IMR-90 (cell line): Measurements from ENCODE around the gene REV3L. TPM values are rescaled to one million over a fixed set of nuclear protein-coding genes. Genes with fewer than 3 reads are reported as not detected.

Experiments
- ATAC-seq: fragments of 200-7000 bp; cut with Tn5 transposase; 2 replicates; pipeline ENCODE4 v1.9.1; 2020; ENCODE audit warnings: low read depth, mild to moderate bottlenecking, moderate library complexity
- BruUV-seq: library from RNA; stranded (reverse); fragments of 400-500 nt; replicated peaks from 2 replicates; lab custom pipeline; 2021; lab: Mats Ljungman, UMichigan
- CTCF ChIA-PET: fragments of 300-600 bp; formaldehyde crosslinking; extraction: SDS; loops from one replicate; lab custom pipeline; 2021; ENCODE audit warnings: antibody characterized with exemption; lab: Yijun Ruan, JAX
- POLR2A ChIA-PET: fragments of 300-600 bp; sonication (Branson Sonifier 250); formaldehyde crosslinking; loops from one replicate; lab custom pipeline; 2022; ENCODE audit warnings: antibody characterized with exemption; ENCODE audit not compliant: unreplicated experiment; lab: Charles Lee
- DNase-seq: peaks from one replicate; pipeline ENCODE4 v3.0.0; 2013
- H2AFZ ChIP-seq: replicated peaks from 2 replicates; pipeline ENCODE3; 2013; ENCODE audit warnings: low read length, mild to moderate bottlenecking; ENCODE audit not compliant: poor library complexity
- H2AK5ac ChIP-seq: 2 replicates; pipeline ENCODE4 v1.6.1; 2013; ENCODE audit warnings: low read depth, low read length, inconsistent platforms
- H2AK9ac ChIP-seq: replicated peaks from 2 replicates; pipeline ENCODE3; 2013; ENCODE audit warnings: mild to moderate bottlenecking, low read depth, low read length, moderate library complexity; ENCODE audit not compliant: poor library complexity
- H2BK120ac ChIP-seq: 2 replicates; pipeline ENCODE4 v1.6.1; 2013; ENCODE audit warnings: low read depth, low read length, inconsistent platforms
- H2BK15ac ChIP-seq: 3 replicates; pipeline ENCODE4 v1.6.1; 2013; ENCODE audit warnings: low read depth, low read length, inconsistent platforms
- H2BK20ac ChIP-seq: 2 replicates; pipeline ENCODE4 v1.6.1; 2013; ENCODE audit warnings: low read depth, mild to moderate bottlenecking, inconsistent platforms, low read length, moderate library complexity
- H2BK5ac ChIP-seq: 2 replicates; pipeline ENCODE4 v1.6.1; 2013; ENCODE audit warnings: mild to moderate bottlenecking, low read depth, low read length, inconsistent platforms; ENCODE audit not compliant: poor library complexity, severe bottlenecking
- H3K14ac ChIP-seq: replicated peaks from 2 replicates; pipeline ENCODE4 v1.6.1; 2013; ENCODE audit warnings: low read depth, low read length, inconsistent platforms
- H3K18ac ChIP-seq: 2 replicates; pipeline ENCODE4 v1.6.1; 2013; ENCODE audit warnings: low read depth, low read length, control low read depth
- H3K23ac ChIP-seq: 2 replicates; pipeline ENCODE4 v1.6.1; 2013; ENCODE audit warnings: low read depth, low read length, inconsistent platforms
- H3K27ac ChIP-seq: 2 replicates; pipeline ENCODE4 v1.5.1; 2013; ENCODE audit warnings: mild to moderate bottlenecking, control low read depth, low read length; ENCODE audit not compliant: insufficient read depth
- H3K27me3 ChIP-seq: 2 replicates; pipeline ENCODE4 v1.6.1; 2013; ENCODE audit warnings: low read length; ENCODE audit not compliant: control insufficient read depth, insufficient read depth
- H3K36me3 ChIP-seq: 2 replicates; pipeline ENCODE4 v1.6.1; 2013; ENCODE audit warnings: low read length, mixed read lengths; ENCODE audit not compliant: control insufficient read depth, insufficient read depth
- H3K4ac ChIP-seq: 2 replicates; pipeline ENCODE4 v1.6.1; 2013; ENCODE audit warnings: low read depth, low read length, inconsistent platforms
- H3K4me1 ChIP-seq: 2 replicates; pipeline ENCODE4 v1.6.1; 2013; ENCODE audit warnings: low read length, mixed read lengths; ENCODE audit not compliant: control insufficient read depth, insufficient read depth
- H3K4me2 ChIP-seq: 2 replicates; pipeline ENCODE4 v1.6.1; 2013; ENCODE audit warnings: low read depth, mild to moderate bottlenecking, control low read depth, low read length, moderate library complexity
- H3K4me3 ChIP-seq: 2 replicates; pipeline ENCODE4 v1.5.1; 2013; ENCODE audit warnings: low read depth, mild to moderate bottlenecking, control low read depth, low read length, moderate library complexity; ENCODE audit not compliant: insufficient read depth
- H3K56ac ChIP-seq: 2 replicates; pipeline ENCODE4 v1.6.1; 2013; ENCODE audit warnings: low read length, inconsistent platforms; ENCODE audit not compliant: insufficient read depth; ENCODE audit errors: extremely low read depth
- H3K79me1 ChIP-seq, 2 experiments: 2 replicates each; pipeline ENCODE4 v1.6.1; 2013; ENCODE audit warnings: low read length in 2 of 2, inconsistent platforms in 1 of 2, low read depth in 1 of 2
- H3K9ac ChIP-seq: 2 replicates; pipeline ENCODE4 v1.6.1; 2013; ENCODE audit warnings: low read depth, low read length, control low read depth
- H3K9me1 ChIP-seq: 2 replicates; pipeline ENCODE4 v1.6.1; 2013; ENCODE audit warnings: low read length, inconsistent platforms; ENCODE audit not compliant: insufficient read depth
- H3K9me3 ChIP-seq: 2 replicates; pipeline ENCODE4 v1.6.1; 2013; ENCODE audit warnings: low read length; ENCODE audit not compliant: control insufficient read depth, insufficient read depth
- H4K20me1 ChIP-seq: 2 replicates; pipeline ENCODE4 v1.6.1; 2013; ENCODE audit warnings: low read length, inconsistent platforms; ENCODE audit not compliant: insufficient read depth
- H4K5ac ChIP-seq: 2 replicates; pipeline ENCODE4 v1.6.1; 2013; ENCODE audit warnings: mild to moderate bottlenecking, low read depth, low read length, control low read depth
- H4K8ac ChIP-seq, 2 experiments: 2 replicates each; pipeline ENCODE4 v1.6.1; 2013; ENCODE audit warnings: low read depth in 2 of 2, low read length in 2 of 2, control low read depth in 1 of 2, inconsistent platforms in 1 of 2
- H4K91ac ChIP-seq: 2 replicates; pipeline ENCODE4 v1.6.1; 2013; ENCODE audit warnings: low read depth, low read length, inconsistent platforms; ENCODE audit not compliant: insufficient read depth
- BHLHE40 ChIP-seq: fragments of 150-350 bp; IDR thresholded peaks from 2 replicates; pipeline ENCODE4 v1.6.1; 2016; ENCODE audit warnings: mild to moderate bottlenecking, low read depth, low read length
- CEBPB ChIP-seq: IDR thresholded peaks from 2 replicates; pipeline ENCODE4 v1.6.1; 2012; ENCODE audit warnings: low read depth, low read length, improper control_type of control experiment
- CHD1 ChIP-seq: IDR thresholded peaks from 2 replicates; pipeline ENCODE4 v1.6.1; 2012; ENCODE audit warnings: low read depth, low read length, improper control_type of control experiment
- CTCF ChIP-seq: conservative IDR thresholded peaks from 2 replicates; pipeline ENCODE4 v1.5.1; 2012; ENCODE audit warnings: mild to moderate bottlenecking, low read depth, low read length, improper control_type of control experiment
- ELK1 ChIP-seq: fragments of 150-350 bp; IDR thresholded peaks from 2 replicates; pipeline ENCODE4 v1.6.1; 2016; ENCODE audit warnings: low read depth, mild to moderate bottlenecking, low read length, moderate library complexity, borderline replicate concordance
- FOS ChIP-seq: fragments of 150-350 bp; IDR thresholded peaks from 2 replicates; pipeline ENCODE4 v1.6.1; 2016; ENCODE audit warnings: low read depth, low read length
- MAFK ChIP-seq: IDR thresholded peaks from 2 replicates; pipeline ENCODE4 v1.6.1; 2012; ENCODE audit warnings: low read depth, low read length, improper control_type of control experiment
- MAZ ChIP-seq: IDR thresholded peaks from 2 replicates; pipeline ENCODE4 v1.6.1; 2012; ENCODE audit warnings: low read depth, mild to moderate bottlenecking, low read length, improper control_type of control experiment, moderate library complexity, borderline replicate concordance
- MXI1 ChIP-seq: IDR thresholded peaks from 2 replicates; pipeline ENCODE4 v1.6.1; 2012; ENCODE audit warnings: low read depth, mild to moderate bottlenecking, low read length, moderate library complexity, borderline replicate concordance
- NFE2L2 ChIP-seq: fragments of 150-350 bp; IDR thresholded peaks from 2 replicates; pipeline ENCODE4 v1.6.1; 2016; ENCODE audit warnings: low read depth, mild to moderate bottlenecking, low read length
- POLR2A ChIP-seq: IDR thresholded peaks from 2 replicates; pipeline ENCODE4 v1.6.1; 2012; ENCODE audit warnings: mild to moderate bottlenecking, low read depth, low read length
- RAD21 ChIP-seq: IDR thresholded peaks from 2 replicates; pipeline ENCODE4 v1.6.1; 2012; ENCODE audit warnings: low read length, improper control_type of control experiment
- RCOR1 ChIP-seq: IDR thresholded peaks from 2 replicates; pipeline ENCODE4 v1.6.1; 2012; ENCODE audit warnings: mild to moderate bottlenecking, low read length, improper control_type of control experiment; ENCODE audit not compliant: insufficient replicate concordance
- RFX5 ChIP-seq: IDR thresholded peaks from 2 replicates; pipeline ENCODE4 v1.8.0; 2012; ENCODE audit warnings: low read depth, mild to moderate bottlenecking, low read length, moderate library complexity
- SMC3 ChIP-seq: fragments of 150-350 bp; IDR thresholded peaks from 2 replicates; pipeline ENCODE4 v1.6.1; 2016; ENCODE audit warnings: low read depth, mild to moderate bottlenecking, antibody characterized with exemption, low read length, moderate library complexity
- USF2 ChIP-seq: fragments of 150-350 bp; IDR thresholded peaks from 2 replicates; pipeline ENCODE4 v1.6.1; 2017; ENCODE audit warnings: mild to moderate bottlenecking, antibody characterized with exemption, low read length, low read depth
- WGBS, 2 experiments: methylation state at CpG; one replicate each; pipeline versions ENCODE4 v1.1.5 to v1.1.7; 2013; ENCODE audit warnings: missing lambda C conversion rate in 2 of 2; ENCODE audit not compliant: insufficient read length in 1 of 2; ENCODE audit errors: extremely low coverage in 2 of 2; 5-methylcytosine and 5-hydroxymethylcytosine counted together
- dilution Hi-C: fragments of 300-500 bp; cut with HindIII; formaldehyde crosslinking; loops from one replicate; pipeline ENCODE4 v1.14.3; 2018; ENCODE audit warnings: low sequenced_read_pairs; ENCODE audit not compliant: unreplicated experiment
- in situ Hi-C: fragments of 300-500 bp; cut with MboI; formaldehyde crosslinking; loops from 3 replicates; pipeline ENCODE4 v1.14.3; 2019; ENCODE audit warnings: low sequenced_read_pairs, inconsistent platforms, mixed read lengths
- intact Hi-C: fragments of 100-400 bp; cut with micrococcal nuclease; formaldehyde crosslinking; loops from 2 replicates; pipeline ENCODE4 v1.10.0; 2022
- polyA plus RNA-seq, 3 experiments: library from polyadenylated mRNA; depleted of rRNA; stranded (reverse); fragments of >200 nt; gene quantifications; 2 replicates each; pipeline ENCODE4 v1.2.3, GENCODE V29; 2012; ENCODE audit warnings: low replicate concordance in 1 of 3
- total RNA-seq: library from RNA; depleted of rRNA; stranded (reverse); fragments of >200 nt; gene quantifications from 2 replicates; pipeline ENCODE4 v1.2.3, GENCODE V29; 2012

Gene REV3L
- total and polyA plus RNA-seq, 2 of the 4 experiments (the other 2 are of a cell fraction) = 7.4 to 15.4 TPM

GRCh38 chr6:111278731-111279130, 204.3 kb downstream of the REV3L start:
- Histone ChIP-seq H3K18ac (no peak overlapping the region), H4K91ac (no peak overlapping the region), H3K9me1 (no peaks in the 10 kb centered on the region), H3K14ac (no peak overlapping the region), H3K9ac (no peak overlapping the region), H3K4me1 (no peaks in the 10 kb centered on the region), H2BK5ac (no peak overlapping the region), H3K4me3 (no peak overlapping the region), H4K20me1 (no peaks in the 10 kb centered on the region; the same call in 1 of the 2 replicates), H2AK9ac (no peak overlapping the region), H3K27me3 (no peaks in the 10 kb centered on the region), H3K4ac (no peak overlapping the region), H3K23ac (no peak overlapping the region), H2BK20ac (no peak overlapping the region), H3K4me2 (no peak overlapping the region), H3K79me1 (peaks cover 9 to 16% of the 10 kb centered on the region in 2 experiments), H3K36me3 (peaks cover 30% of the 10 kb centered on the region), H2BK15ac (no peak overlapping the region), H3K9me3 (peaks cover 12% of the 10 kb centered on the region), H4K5ac (no peak overlapping the region), H2AK5ac (no peak overlapping the region), H3K27ac (no peak overlapping the region), H2BK120ac (no peak overlapping the region), H3K56ac (no peak overlapping the region), H2AFZ (no peak overlapping the region), H4K8ac (no peak overlapping the region)
- intact Hi-C loops (no loop called here), in situ Hi-C loops (no loop called here), dilution Hi-C loops (no loop called here)
- TF ChIP-seq FOS (no peak), MAFK (no peak), CEBPB (no peak), RAD21 (no peak), NFE2L2 (no peak), BHLHE40 (no peak), POLR2A (no peak), CHD1 (no peak), ELK1 (no peak), MXI1 (no peak), RCOR1 (no peak), MAZ (no peak), CTCF (no peak), SMC3 (no peak), RFX5 (no peak), USF2 (no peak)
- POLR2A ChIA-PET = no interaction called here
- DNase-seq = no peak
- ATAC-seq = no peak
- CTCF ChIA-PET = no interaction called here
- no TSS peak for BruUV-seq
- no CpG with 5 or more reads among the region's 2 CpGs for WGBS, 2 experiments
